H9 (cell line): ENCODE data around the gene DGKD. TPM values are rescaled to one million over a fixed set of nuclear protein-coding genes. Genes with fewer than 3 reads are reported as not detected.

Experiments
- DNase-seq: peaks from one replicate; pipeline ENCODE4 v3.0.0-alpha.2; 2017
- H2AFZ ChIP-seq: one replicate; pipeline ENCODE4 v1.6.1; 2013; ENCODE audit warnings: mild to moderate bottlenecking, low read length, control low read depth, moderate library complexity
- H2AK5ac ChIP-seq: 2 replicates; pipeline ENCODE4 v1.6.1; 2013; ENCODE audit warnings: low read length, control low read depth, mixed read lengths; ENCODE audit not compliant: insufficient read length
- H2BK120ac ChIP-seq: one replicate; pipeline ENCODE4 v1.6.1; 2013; ENCODE audit warnings: low read depth, mild to moderate bottlenecking, low read length, control low read depth, inconsistent platforms; ENCODE audit not compliant: poor library complexity, severe bottlenecking
- H2BK12ac ChIP-seq: 2 replicates; pipeline ENCODE4 v1.6.1; 2013; ENCODE audit warnings: low read length, control low read depth, mixed read lengths, low read depth; ENCODE audit not compliant: insufficient read length
- H2BK15ac ChIP-seq: 2 replicates; pipeline ENCODE4 v1.6.1; 2013; ENCODE audit warnings: low read depth, low read length, control low read depth
- H2BK20ac ChIP-seq: one replicate; pipeline ENCODE4 v1.6.1; 2013; ENCODE audit warnings: low read depth, mild to moderate bottlenecking, low read length, control low read depth, inconsistent platforms; ENCODE audit not compliant: poor library complexity, severe bottlenecking
- H2BK5ac ChIP-seq: 2 replicates; pipeline ENCODE4 v1.6.1; 2013; ENCODE audit warnings: low read length, control low read depth, mixed read lengths; ENCODE audit not compliant: insufficient read length
- H3K14ac ChIP-seq: 2 replicates; pipeline ENCODE4 v1.6.1; 2013; ENCODE audit warnings: low read length, control low read depth; ENCODE audit not compliant: insufficient read depth
- H3K18ac ChIP-seq: 2 replicates; pipeline ENCODE4 v1.6.1; 2013; ENCODE audit warnings: low read depth, mild to moderate bottlenecking, mixed read lengths, low read length, control low read depth; ENCODE audit not compliant: insufficient read length
- H3K23ac ChIP-seq: 2 replicates; pipeline ENCODE4 v1.6.1; 2013; ENCODE audit warnings: low read length, control low read depth, mixed read lengths, low read depth; ENCODE audit not compliant: insufficient read length
- H3K23me2 ChIP-seq: 2 replicates; pipeline ENCODE4 v1.6.1; 2013; ENCODE audit warnings: low read depth, mild to moderate bottlenecking, mixed read lengths, low read length, control low read depth; ENCODE audit not compliant: insufficient read length, poor library complexity, severe bottlenecking
- H3K27ac ChIP-seq: 2 replicates; pipeline ENCODE4 v1.5.1; 2013; ENCODE audit warnings: low read length, control low read depth, mixed read lengths, low read depth; ENCODE audit not compliant: insufficient read length
- H3K27me3 ChIP-seq: 2 replicates; pipeline ENCODE4 v1.6.1; 2013; ENCODE audit warnings: low read length, control low read depth, inconsistent platforms; ENCODE audit not compliant: insufficient read depth
- H3K4ac ChIP-seq: 2 replicates; pipeline ENCODE4 v1.6.1; 2013; ENCODE audit warnings: low read depth, mild to moderate bottlenecking, control low read depth, inconsistent platforms, low read length, moderate library complexity
- H3K4me1 ChIP-seq: 2 replicates; pipeline ENCODE4 v1.6.1; 2013; ENCODE audit warnings: low read length, control low read depth, inconsistent platforms; ENCODE audit not compliant: insufficient read depth
- H3K4me2 ChIP-seq: 2 replicates; pipeline ENCODE4 v1.6.1; 2013; ENCODE audit warnings: low read length, control low read depth, mixed read lengths; ENCODE audit not compliant: insufficient read length, insufficient read depth
- H3K56ac ChIP-seq: 2 replicates; pipeline ENCODE4 v1.6.1; 2013; ENCODE audit warnings: low read depth, mild to moderate bottlenecking, mixed read lengths, low read length, control low read depth; ENCODE audit not compliant: insufficient read length
- H3K79me1 ChIP-seq: 2 replicates; pipeline ENCODE4 v1.6.1; 2013; ENCODE audit warnings: low read depth, mild to moderate bottlenecking, moderate library complexity, low read length, control low read depth, inconsistent platforms; ENCODE audit not compliant: insufficient read depth, poor library complexity, severe bottlenecking
- H3K79me2 ChIP-seq: 2 replicates; pipeline ENCODE4 v1.6.1; 2013; ENCODE audit warnings: low read length, control low read depth, inconsistent platforms; ENCODE audit not compliant: insufficient read depth
- H3K9ac ChIP-seq: 2 replicates; pipeline ENCODE4 v1.6.1; 2013; ENCODE audit warnings: low read length, control low read depth, mixed read lengths; ENCODE audit not compliant: insufficient read length; ENCODE audit errors: extremely low read depth
- H3K9me3 ChIP-seq: one replicate; pipeline ENCODE4 v1.6.1; 2013; ENCODE audit warnings: low read depth, low read length, inconsistent platforms; ENCODE audit not compliant: control insufficient read depth
- H3T11ph ChIP-seq: one replicate; pipeline ENCODE4 v1.6.1; 2013; ENCODE audit warnings: mild to moderate bottlenecking, low read length, control low read depth, inconsistent platforms
- H4K20me1 ChIP-seq: one replicate; pipeline ENCODE4 v1.6.1; 2013; ENCODE audit not compliant: control insufficient read depth, insufficient read length, insufficient read depth
- H4K5ac ChIP-seq: 2 replicates; pipeline ENCODE4 v1.6.1; 2013; ENCODE audit warnings: low read depth, mild to moderate bottlenecking, mixed read lengths, low read length, control low read depth; ENCODE audit not compliant: insufficient read length
- H4K8ac ChIP-seq: replicated peaks from 2 replicates; pipeline ENCODE4 v1.6.1; 2013; ENCODE audit warnings: low read length, control low read depth, mixed read lengths, low read depth; ENCODE audit not compliant: insufficient read length
- H4K91ac ChIP-seq: 2 replicates; pipeline ENCODE4 v1.6.1; 2013; ENCODE audit warnings: low read depth, mild to moderate bottlenecking, moderate library complexity, mixed read lengths, low read length, control low read depth; ENCODE audit not compliant: insufficient read length
- H3K27ac Mint-ChIP-seq, 3 experiments: 2 replicates in 2 of 3; 3 replicates in 1 of 3; pipeline ENCODE4 v1.8.0; 2020 to 2021; ENCODE audit warnings: mixed read lengths in 3 of 3, mild to moderate bottlenecking in 1 of 3, moderate library complexity in 1 of 3
- H3K27me3 Mint-ChIP-seq: 2 replicates; pipeline ENCODE4 v1.8.0; 2021; ENCODE audit warnings: low read depth, mild to moderate bottlenecking, moderate library complexity, mixed read lengths
- H3K36me3 Mint-ChIP-seq, 3 experiments: 2 replicates in 2 of 3; 3 replicates in 1 of 3; pipeline ENCODE4 v1.8.0; 2020 to 2021; ENCODE audit warnings: low read depth in 3 of 3, mixed read lengths in 3 of 3; ENCODE audit not compliant: insufficient read depth in 1 of 3
- H3K4me1 Mint-ChIP-seq, 2 experiments: 2 replicates each; pipeline ENCODE4 v1.8.0; 2020; ENCODE audit warnings: mixed read lengths in 2 of 2
- H3K4me3 Mint-ChIP-seq, 2 experiments: 2 replicates in 1 of 2; 3 replicates in 1 of 2; pipeline ENCODE4 v1.8.0; 2020 to 2021; ENCODE audit warnings: mild to moderate bottlenecking in 2 of 2, mixed read lengths in 2 of 2, moderate library complexity in 1 of 2
- H3K9me3 Mint-ChIP-seq, 2 experiments: 2 replicates in 1 of 2; 3 replicates in 1 of 2; pipeline ENCODE4 v1.8.0; 2020; ENCODE audit warnings: mild to moderate bottlenecking in 2 of 2, mixed read lengths in 2 of 2, moderate library complexity in 1 of 2
- WGBS: extraction: QIAGEN DNeasy Blood & Tissue Kit; methylation state at CpG from one replicate; pipeline ENCODE4 v1.1.7; 2013; ENCODE audit warnings: missing lambda C conversion rate, low lambda C conversion rate, mixed read lengths; ENCODE audit not compliant: insufficient read length; ENCODE audit errors: extremely low coverage; 5-methylcytosine and 5-hydroxymethylcytosine counted together
- total RNA-seq: library from RNA; stranded (reverse); gene quantifications from 2 replicates; pipeline ENCODE4 v1.2.1, GENCODE V29; 2021
- TF ChIP-seq, protein P1 (sequence below): fragments of 200-600 bp; sonication (generic); conservative IDR thresholded peaks from 3 replicates; pipeline ENCODE4 v1.8.0; 2021; ENCODE audit warnings: antibody characterized with exemption, mild to moderate bottlenecking

DGKD gene
- total RNA-seq, 1 experiment from 2014 or later: 20.7 TPM

DNA sequence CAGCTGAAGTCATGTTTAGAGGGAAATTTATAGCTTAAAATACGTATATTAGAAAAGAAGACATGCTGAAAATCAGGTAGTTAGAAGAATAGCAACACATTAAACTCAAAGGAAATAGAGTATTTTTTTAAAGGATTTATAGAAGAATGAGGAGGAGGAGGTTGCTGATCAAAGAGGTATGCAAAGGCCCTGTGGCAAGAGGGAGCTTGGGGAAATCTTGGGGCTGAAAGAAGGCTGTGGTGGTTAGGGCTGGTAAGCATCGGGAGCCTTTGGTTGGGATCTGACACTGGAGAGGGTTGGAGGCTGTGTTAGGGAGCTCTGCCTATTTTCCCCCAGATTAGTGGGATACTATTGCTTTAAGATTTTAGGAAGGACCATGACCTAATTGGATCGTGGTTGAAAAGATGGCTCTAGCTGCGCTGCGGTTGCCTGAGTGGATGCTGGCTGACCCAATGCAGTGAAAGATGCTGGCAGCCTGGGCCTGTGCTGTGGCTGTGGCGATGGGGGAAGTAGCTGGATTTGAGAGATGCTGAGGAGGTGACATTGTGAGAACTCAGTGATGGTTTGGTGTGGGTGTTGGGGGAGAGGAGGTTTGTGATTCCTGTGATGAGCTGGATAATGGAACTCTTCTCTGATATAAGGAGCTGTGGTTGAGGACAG, 11.7 kb downstream of the DGKD start:
- H2AFZ ChIP-seq: no peak overlapping the region
- no peak overlapping the region for H3K18ac ChIP-seq
- TF ChIP-seq, protein P1, sequence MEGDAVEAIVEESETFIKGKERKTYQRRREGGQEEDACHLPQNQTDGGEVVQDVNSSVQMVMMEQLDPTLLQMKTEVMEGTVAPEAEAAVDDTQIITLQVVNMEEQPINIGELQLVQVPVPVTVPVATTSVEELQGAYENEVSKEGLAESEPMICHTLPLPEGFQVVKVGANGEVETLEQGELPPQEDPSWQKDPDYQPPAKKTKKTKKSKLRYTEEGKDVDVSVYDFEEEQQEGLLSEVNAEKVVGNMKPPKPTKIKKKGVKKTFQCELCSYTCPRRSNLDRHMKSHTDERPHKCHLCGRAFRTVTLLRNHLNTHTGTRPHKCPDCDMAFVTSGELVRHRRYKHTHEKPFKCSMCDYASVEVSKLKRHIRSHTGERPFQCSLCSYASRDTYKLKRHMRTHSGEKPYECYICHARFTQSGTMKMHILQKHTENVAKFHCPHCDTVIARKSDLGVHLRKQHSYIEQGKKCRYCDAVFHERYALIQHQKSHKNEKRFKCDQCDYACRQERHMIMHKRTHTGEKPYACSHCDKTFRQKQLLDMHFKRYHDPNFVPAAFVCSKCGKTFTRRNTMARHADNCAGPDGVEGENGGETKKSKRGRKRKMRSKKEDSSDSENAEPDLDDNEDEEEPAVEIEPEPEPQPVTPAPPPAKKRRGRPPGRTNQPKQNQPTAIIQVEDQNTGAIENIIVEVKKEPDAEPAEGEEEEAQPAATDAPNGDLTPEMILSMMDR: no peak
- no peaks in the 10 kb centered on the region for H3K4me1 ChIP-seq
- no peak overlapping the region for H2BK20ac ChIP-seq
- no peak overlapping the region for H2BK15ac ChIP-seq
- no peak overlapping the region for H4K91ac ChIP-seq
- H3K4me2 ChIP-seq: no peak overlapping the region
- no peak overlapping the region for H3K56ac ChIP-seq
- H3T11ph ChIP-seq: no peak overlapping the region
- 0 out of 2 replicates have a peak, but pooled peaks cover 2% of the 10 kb centered on the region for H3K79me2 ChIP-seq
- H3K23ac ChIP-seq: no peak overlapping the region
- H3K9ac ChIP-seq: no peak overlapping the region
- H3K27ac Mint-ChIP-seq: peak overlapping the region in 1 of 3 experiments; percentile 49; a peak in 1 of 7 replicates
- no peaks in the 10 kb centered on the region for H3K27me3 Mint-ChIP-seq
- H3K79me1 ChIP-seq: no peaks in the 10 kb centered on the region
- no peak overlapping the region for H2BK5ac ChIP-seq
- H2BK12ac ChIP-seq: no peak overlapping the region
- no peak overlapping the region for H2BK120ac ChIP-seq
- H3K27me3 ChIP-seq: no peaks in the 10 kb centered on the region
- H3K4me3 Mint-ChIP-seq: no peak overlapping the region
- H3K27ac ChIP-seq: no peak overlapping the region
- peaks cover 12% of the 10 kb centered on the region in 2 experiments for H3K4me1 Mint-ChIP-seq
- WGBS: no CpG with 5 or more reads among the region's 6 CpGs
- H4K20me1 ChIP-seq: no peaks in the 10 kb centered on the region
- no peaks in the 10 kb centered on the region for H3K9me3 ChIP-seq
- no peak overlapping the region for H4K8ac ChIP-seq
- H3K23me2 ChIP-seq: no peaks in the 10 kb centered on the region
- no peak overlapping the region; the same call in 1 of the 2 replicates for H3K14ac ChIP-seq
- H2AK5ac ChIP-seq: no peak overlapping the region
- no peak for DNase-seq
- no peak overlapping the region for H3K4ac ChIP-seq
- no peaks in the 10 kb centered on the region for H3K9me3 Mint-ChIP-seq
- H4K5ac ChIP-seq: no peak overlapping the region
- H3K36me3 Mint-ChIP-seq: peaks cover 0 to 1% (median 0%) of the 10 kb centered on the region in 3 experiments; a peak in 1 of 7 replicates
